CD4-positive, alpha-beta T cell treated with Interleukin-17A for 4 hours (primary cell): Measurements from ENCODE around the gene OR2T5.
"Not testable (repeated sequence)": the region's sequence is repeated elsewhere in the genome, so short reads cannot be mapped to it uniquely, and the experiment has no call there.

ENCODE experiments used
- DNase-seq: peaks from one replicate; pipeline ENCODE4 v3.0.0-alpha.2; 2020; ENCODE audit warnings: mixed read lengths

OR2T5 gene

DNA sequence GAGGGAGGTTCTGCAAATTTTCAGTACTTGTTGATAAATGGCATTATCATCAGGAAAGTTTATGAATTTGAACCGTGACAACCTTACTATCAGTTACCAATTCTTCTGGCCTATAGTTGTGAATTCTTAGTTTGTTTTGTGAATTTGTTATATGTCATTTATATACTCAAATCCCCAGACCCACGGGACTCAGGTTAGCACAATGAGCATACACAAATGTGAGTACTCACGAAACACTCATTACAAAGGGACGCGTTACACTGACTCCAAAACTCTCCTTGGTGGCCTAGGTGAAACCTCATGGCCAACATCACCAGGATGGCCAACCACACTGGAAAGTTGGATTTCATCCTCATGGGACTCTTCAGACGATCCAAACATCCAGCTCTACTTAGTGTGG, at the start of gene OR2T5:
Gene OR2T5 (plus strand): TSS at position 301 of the 400 bp plus-strand sequence. CDS start 0 bp downstream, at position 301.
- not testable (repeated sequence) for DNase-seq

GRCh38 chr1:248438668-248439067, 49.7 kb upstream of the OR2T5 start:
- DNase-seq = not testable (repeated sequence)

- not testable (repeated sequence) for DNase-seq
These were observed 49.1 kb upstream of the OR2T5 start for GRCh38 chr1:248439283-248439682.

- not testable (repeated sequence) for DNase-seq
These were observed 45.7 kb upstream of the OR2T5 start for GRCh38 chr1:248442500-248443277.

DNA sequence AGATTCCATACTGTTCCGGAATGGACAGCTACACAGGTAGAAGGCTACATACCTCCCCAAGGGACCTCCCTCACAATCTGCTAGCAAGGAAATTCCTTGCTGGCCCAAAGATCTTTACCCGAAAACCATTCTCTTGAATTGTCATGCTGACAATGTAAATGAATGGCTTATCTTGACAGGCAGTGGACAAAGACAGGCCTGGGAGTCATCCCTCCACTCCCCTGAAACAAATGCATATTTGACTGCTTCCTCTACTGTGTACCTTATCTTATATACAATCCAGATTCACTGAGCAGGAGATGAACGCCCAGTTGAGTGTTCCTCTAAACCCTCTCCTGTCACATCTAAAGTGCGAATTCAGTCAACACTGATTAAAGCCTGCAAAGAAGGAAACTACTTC, 43.8 kb upstream of the OR2T5 start:
- not testable (repeated sequence) for DNase-seq

GRCh38 chr1:248445399-248445798, 43.0 kb upstream of the OR2T5 start, which contains the start of gene OR2T2:
Gene OR2T2 (plus strand): TSS chr1:248445637. CDS start chr1:248452798, 7,161 bp downstream.
- DNase-seq = not testable (repeated sequence)

DNA sequence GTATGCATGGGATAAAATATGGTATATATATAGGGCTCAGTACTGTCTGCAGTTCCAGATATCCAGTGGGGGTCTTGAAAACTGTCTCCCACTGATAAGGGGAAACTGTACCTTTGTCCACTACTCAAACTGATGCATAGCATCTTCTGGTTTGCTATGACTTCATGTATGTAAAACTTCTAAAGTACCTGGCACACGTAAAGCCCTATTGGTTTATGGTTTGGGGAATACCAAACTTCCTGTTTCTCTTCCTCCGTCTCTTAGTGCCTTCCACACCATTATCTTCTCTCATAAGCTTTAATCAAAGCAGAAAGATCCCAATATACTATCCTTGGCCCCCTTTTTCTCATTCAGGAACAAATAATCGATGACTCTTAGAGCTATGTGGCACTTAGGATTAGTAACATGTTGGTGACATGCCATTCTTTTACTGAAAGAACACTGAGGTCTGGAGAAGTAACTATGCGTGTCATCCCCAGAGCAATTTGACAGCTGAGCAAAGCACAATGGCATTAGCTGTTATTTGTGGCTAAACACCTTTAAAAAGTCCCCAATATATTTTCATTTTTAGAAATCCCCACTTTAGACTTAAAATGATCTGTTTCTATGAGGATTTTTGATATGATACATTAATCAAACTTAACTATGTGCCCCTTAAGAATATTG, 39.8 kb upstream of the OR2T5 start:
- not testable (repeated sequence) for DNase-seq

DNA sequence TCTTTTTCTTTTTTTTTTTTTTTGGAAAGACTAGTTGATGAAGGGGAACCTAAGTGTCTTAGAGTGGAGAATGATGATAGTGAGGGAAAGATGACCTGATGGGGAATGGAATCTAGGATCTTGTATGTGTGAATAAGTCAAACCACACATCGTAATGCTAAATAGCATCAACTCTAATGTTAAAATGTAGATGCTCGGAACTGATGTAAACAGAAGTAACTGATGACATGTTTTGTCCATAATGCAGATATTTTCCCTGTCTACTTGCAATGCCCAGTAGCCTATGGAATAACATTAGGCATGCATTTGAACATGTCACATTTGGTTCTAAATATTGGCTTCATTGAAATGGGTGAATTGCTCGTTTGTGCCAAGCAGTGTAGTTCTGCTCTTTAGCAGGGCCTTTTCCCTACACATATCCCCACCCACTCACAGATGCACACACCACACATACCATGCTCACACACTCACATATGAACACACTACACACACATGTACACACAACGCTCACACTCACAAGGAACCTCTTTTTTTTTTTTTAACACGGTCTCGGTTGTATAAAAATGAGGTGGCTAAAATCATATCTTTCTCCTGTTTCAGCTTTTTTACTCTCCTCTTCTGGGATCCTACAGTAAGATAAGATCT, 38.4 kb upstream of the OR2T5 start:
- DNase-seq = not testable (repeated sequence)

DNA sequence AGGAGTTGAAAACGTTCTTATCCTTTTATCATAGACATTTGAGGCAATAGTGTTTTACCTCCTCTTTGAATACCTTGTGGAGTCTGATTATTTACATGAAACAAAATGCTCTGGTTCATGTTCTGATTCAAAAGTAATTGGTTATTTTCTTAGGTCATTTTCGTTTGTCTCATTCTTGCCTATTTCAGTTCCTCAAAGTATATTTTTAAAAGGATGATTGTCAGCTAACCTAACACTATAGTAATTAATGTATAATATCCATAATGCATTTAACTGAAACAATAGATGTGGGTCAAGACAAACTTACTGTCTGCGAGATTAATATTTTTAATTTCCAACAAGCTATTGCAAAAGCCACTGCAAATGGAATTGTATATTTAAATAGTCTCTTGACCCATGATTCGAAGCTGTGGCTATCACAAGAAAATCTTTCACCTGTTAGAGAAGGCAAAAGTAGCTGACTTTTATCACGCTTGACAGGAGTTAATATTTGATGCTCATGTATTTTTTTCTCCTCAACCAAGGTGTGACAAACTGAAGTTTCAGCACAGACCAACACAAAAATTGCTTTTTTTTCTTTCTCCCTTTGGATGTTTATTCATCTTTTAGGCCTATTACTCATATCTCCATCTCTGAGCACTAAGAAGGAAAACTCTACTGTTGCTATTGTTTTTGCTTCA, 37.8 kb upstream of the OR2T5 start:
- DNase-seq = not testable (repeated sequence)

DNA sequence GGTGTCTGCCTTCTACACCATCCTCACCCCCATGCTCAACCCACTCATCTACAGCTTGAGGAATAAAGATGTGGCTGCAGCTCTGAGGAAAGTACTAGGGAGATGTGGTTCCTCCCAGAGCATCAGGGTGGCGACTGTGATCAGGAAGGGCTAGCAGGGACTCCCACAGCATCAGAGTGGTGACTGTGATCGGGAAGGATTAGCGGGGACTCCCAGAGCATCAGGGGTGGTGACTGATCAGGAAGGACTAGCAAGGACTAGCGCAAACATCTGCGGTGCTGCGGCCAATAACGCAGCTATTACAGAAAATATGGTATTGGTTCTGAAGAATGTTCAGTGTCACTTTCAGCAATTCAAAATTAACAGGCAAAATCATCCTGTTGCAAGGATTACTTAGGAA, 34.8 kb upstream of the OR2T5 start:
- DNase-seq = not testable (repeated sequence)

GRCh38 chr1:248455045-248455444, 33.3 kb upstream of the OR2T5 start:
- DNase-seq = not testable (repeated sequence)

DNA sequence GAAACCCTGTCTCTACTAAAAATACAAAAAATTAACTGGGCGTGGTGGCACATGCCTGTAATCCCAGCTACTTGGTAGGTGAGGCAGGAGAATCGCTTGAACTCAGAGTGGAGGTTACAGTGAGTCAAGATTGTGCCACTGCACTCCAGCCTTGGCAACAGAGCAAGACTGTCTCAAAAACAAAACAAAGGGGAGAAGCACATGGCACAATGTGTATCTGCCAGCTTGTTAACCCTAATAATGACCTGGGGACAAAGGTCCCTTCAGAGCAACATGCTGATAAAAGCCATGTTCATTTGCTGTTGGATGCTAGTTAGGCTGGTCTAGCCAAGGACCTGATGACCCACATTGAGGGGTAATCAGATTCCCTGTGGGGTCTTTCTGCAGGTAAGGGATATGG, 31.8 kb upstream of the OR2T5 start:
- not testable (repeated sequence) for DNase-seq

GRCh38 chr1:248459117-248459516, 29.3 kb upstream of the OR2T5 start:
- not testable (repeated sequence) for DNase-seq

DNA sequence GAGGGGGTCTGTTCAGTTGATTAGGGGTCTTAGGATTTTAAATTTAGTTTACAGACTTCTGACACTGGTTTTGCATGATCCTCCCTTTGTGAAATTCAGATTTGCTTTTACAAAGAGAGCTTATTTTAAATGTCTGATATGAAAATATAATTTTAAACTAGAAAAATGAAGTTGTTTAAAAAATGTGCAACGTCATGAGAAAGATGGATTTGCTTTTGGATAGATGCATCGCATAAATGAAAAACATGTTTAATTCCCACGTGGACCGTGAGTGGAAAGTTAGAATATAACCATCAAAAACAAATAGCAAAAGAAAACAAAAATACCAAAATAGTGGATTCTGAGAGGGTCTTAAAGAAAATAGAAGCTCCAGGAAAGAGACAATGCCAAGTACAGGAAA, 17.2 kb upstream of the OR2T5 start:
- no peak for DNase-seq

- DNase-seq = not testable (repeated sequence)
These were observed 16.3 kb upstream of the OR2T5 start for GRCh38 chr1:248472111-248472510.

DNA sequence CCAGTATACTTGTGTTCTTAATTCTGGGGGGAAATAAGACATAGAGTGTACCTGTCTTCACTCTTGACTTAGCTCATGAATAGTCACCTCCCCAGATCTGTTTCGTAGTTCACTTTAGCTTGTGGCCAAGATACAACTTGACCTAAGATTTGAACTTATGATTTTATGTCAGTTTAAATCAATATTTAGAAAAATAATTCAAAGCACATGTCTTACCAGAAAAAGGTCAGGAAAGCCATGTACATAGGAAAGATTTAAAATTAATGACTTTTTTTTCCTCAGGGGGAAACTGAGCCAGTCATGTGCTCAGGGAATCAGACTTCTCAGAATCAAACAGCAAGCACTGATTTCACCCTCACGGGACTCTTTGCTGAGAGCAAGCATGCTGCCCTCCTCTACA, 15.3 kb upstream of the OR2T5 start, which contains the start of gene OR2T3:
Gene OR2T3 (plus strand): TSS at position 301 of the 400 bp plus-strand sequence. CDS start 0 bp downstream, at position 301.
- DNase-seq = not testable (repeated sequence)

- not testable (repeated sequence) for DNase-seq
These were observed 12.7 kb upstream of the OR2T5 start for GRCh38 chr1:248475660-248476059.

DNA sequence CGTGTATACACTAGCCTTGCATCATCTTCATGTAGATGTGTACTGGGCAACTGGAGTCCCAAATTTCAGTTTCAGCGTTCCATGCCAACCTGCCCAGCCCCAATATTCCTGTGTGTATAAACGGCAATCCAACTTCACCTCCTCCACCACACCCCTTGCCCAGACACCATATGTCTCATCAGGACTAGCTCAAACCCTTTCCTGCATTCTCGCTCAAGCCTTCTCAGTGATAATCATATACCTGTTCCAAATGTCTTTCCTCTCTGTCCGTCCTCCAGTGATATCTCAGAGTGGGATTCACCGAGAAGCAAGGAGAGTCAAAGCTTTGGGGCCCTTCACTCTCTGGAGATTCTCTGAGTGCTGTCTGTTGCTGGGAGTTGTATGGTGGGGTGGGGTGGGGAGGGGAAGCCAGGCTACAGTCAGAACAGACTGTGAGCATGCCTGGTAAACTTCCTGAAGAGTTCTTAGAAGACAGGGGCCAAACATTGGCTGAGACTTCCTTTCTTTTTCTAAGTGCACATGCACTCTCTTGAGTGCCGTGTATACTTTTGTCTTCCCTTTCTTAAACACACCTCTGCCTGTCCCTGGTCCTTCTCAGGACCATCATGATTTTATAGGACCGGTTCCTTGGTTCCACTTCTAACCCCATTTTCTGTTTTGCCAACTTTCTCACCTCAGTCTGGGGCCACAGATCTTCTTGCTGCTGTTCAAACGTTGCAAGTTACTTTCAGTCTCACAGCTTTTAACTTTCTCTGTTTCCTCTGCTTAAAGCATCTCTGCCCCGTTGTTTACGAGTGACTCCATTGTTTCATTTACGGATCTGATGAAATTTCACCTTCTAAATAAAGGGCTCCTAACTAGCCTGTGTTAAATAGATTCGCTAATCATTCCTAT, 6.5 kb upstream of the OR2T5 start:
- DNase-seq = peak; percentile 19

DNA sequence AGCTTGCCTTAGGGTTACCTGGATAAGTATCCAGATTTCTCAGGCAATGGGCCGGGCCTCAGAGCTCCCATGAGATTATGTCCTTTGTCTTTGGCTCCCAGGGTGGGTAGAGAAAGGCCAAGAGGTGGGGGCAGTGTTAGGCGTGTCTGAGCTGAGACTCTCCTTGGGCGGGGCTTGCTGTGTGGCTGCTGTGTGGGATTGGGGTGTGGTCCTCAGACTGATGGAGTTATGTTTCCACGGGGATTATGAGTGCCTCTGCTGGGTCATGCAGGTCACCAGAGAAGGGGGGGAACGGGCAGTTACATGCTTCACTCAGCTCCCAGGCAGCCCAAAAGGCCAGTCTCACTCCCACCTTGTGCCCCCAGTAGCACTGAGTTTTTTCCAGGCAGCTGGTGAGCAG, 8.3 kb downstream of the OR2T5 start:
- DNase-seq = not testable (repeated sequence)

- not testable (repeated sequence) for DNase-seq
These were observed 12.1 kb downstream of the OR2T5 start for GRCh38 chr1:248500305-248501035.

- not testable (repeated sequence) for DNase-seq
These were observed 19.4 kb downstream of the OR2T5 start, which contains the start of gene OR2G6 for GRCh38 chr1:248507773-248508172. Gene OR2G6 (plus strand): TSS chr1:248508073. CDS start chr1:248521647, 13,574 bp downstream.
